ENCODE data around the gene LTN1. TPM values are rescaled to one million over a fixed set of nuclear protein-coding genes. Genes with fewer than 3 reads are reported as not detected.

LTN1 gene
- total and polyA plus RNA-seq, 2 of the 13 experiments (the other 11 are each of a cell fraction or from before 2014, with no cell fraction given) = 6.7 to 24.6 TPM

- TF ChIP-seq ZNF839 (CRISPR knock-in tag; IDR thresholded peaks at IDR 0.05; ENCODE audit: borderline replicate concordance) (peak; percentile 67; the same call in 1 of the 2 replicates), NFKB2 (CRISPR knock-in tag; IDR thresholded peaks at IDR 0.05; ENCODE audit: borderline replicate concordance) (peak; percentile 68; the same call in 1 of the 2 replicates), ZNF282 (IDR thresholded peaks at IDR 0.05; ENCODE audit: partially characterized antibody) (no peak), GMEB1 (CRISPR knock-in tag; IDR thresholded peaks at IDR 0.05; ENCODE audit: borderline replicate concordance) (peak; percentile 44; the same call in 1 of the 2 replicates), RORA (CRISPR knock-in tag; IDR thresholded peaks at IDR 0.05) (no peak), ISX (CRISPR knock-in tag; conservative IDR thresholded peaks at IDR 0.05) (no peak), ZNF704 (CRISPR knock-in tag; IDR thresholded peaks at IDR 0.05; ENCODE audit: borderline replicate concordance) (no peak), ZNF407 (CRISPR knock-in tag; IDR thresholded peaks at IDR 0.05; ENCODE audit: not compliant biosample characterization) (peak; percentile 29), KDM4B (CRISPR knock-in tag; IDR thresholded peaks at IDR 0.05) (no peak), CCAR2 (optimal IDR thresholded peaks at IDR 0.05; ENCODE audit: low read depth, low read length) (no peak), HDAC6 (IDR thresholded peaks at IDR 0.05; ENCODE audit: low read depth, low read length) (no peak), MLX (CRISPR knock-in tag; IDR thresholded peaks at IDR 0.05) (no peak), E2F1 (CRISPR knock-in tag; IDR thresholded peaks at IDR 0.05) (peak; percentile 97), ZSCAN30 (CRISPR knock-in tag; IDR thresholded peaks at IDR 0.05) (no peak)
These were observed at the start of gene LTN1 (continued) for GRCh38 chr21:28992526-28993292.

Measured in HepG2 (cell line).